ENCODE measurements around the gene ZDHHC1. TPM values are rescaled to one million over a fixed set of nuclear protein-coding genes. Genes with fewer than 3 reads are reported as not detected.

The ZDHHC1 gene
- total RNA-seq, 1 experiment from 2014 or later: 1.0 TPM

GRCh38 chr16:67386861-67387455, 29.3 kb downstream of the ZDHHC1 start:
- no TSS peak for BruUV-seq (replicated peaks)
- no peaks in the 10 kb centered on the region for H3K4me1 Mint-ChIP-seq (ENCODE audit: low read depth, unreplicated experiment)

DNA sequence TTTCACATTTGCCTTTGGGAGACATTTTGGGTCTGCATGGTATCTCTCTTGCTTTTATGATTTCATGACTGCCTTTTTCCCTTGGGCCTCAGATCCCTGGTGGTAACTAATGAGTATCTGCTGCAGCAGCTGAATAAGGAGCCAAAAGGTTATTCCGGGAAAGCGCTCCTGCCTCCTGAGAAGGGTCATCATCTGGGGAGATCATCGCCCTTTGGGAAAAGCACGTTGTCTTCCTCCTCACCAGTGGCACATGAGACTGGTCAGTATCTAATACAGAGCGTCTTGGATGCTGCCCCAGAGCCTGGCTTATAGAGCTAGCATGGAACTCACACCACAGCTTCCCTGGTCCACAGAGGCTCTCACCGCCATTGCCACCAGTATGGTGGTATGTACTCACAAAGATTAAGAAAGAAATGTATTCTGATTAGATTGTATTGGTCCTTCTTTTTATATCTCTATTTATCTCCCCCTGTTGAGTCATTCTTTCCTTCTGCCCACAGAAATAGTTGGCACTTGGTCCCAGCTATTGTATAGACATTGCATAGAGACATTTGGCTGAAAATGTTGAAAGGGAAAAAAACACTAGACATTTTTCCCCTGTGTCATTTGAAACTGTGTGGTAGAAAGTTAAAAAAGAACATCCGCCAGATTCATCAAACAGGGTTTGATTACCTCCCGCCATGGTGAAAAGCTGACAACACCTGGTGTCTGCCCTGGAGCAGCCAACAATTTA, 31.3 kb downstream of the ZDHHC1 start:
- DNase-seq: no peak
- Histone ChIP-seq H3K4me1 (no peaks in the 10 kb centered on the region), H3K4me3 (ENCODE audit: low read depth, low read length) (no peak overlapping the region), H3K36me3 (ENCODE audit: control insufficient read depth, insufficient read depth, low read length) (no peaks in the 10 kb centered on the region), H3K27me3 (replicated peaks; ENCODE audit: control insufficient read depth, insufficient read depth, low read length) (no peaks in the 10 kb centered on the region), H3K9me3 (no peaks in the 10 kb centered on the region)
- Mint-ChIP-seq H3K36me3 (ENCODE audit: insufficient read depth, unreplicated experiment) (no peaks in the 10 kb centered on the region), H3K27me3 (ENCODE audit: insufficient read depth, unreplicated experiment) (no peaks in the 10 kb centered on the region), H3K27ac (ENCODE audit: unreplicated experiment) (no peak overlapping the region), H3K4me3 (ENCODE audit: unreplicated experiment) (no peak overlapping the region), H3K4me1 (ENCODE audit: low read depth, unreplicated experiment) (no peaks in the 10 kb centered on the region), H3K9me3 (ENCODE audit: unreplicated experiment) (no peaks in the 10 kb centered on the region)
- CTCF ChIA-PET: no interaction called here
- intact Hi-C loops (cut with micrococcal nuclease; ENCODE audit: unreplicated experiment): no loop called here
- no TSS peak for BruUV-seq (replicated peaks)
- TF ChIP-seq, protein P1, sequence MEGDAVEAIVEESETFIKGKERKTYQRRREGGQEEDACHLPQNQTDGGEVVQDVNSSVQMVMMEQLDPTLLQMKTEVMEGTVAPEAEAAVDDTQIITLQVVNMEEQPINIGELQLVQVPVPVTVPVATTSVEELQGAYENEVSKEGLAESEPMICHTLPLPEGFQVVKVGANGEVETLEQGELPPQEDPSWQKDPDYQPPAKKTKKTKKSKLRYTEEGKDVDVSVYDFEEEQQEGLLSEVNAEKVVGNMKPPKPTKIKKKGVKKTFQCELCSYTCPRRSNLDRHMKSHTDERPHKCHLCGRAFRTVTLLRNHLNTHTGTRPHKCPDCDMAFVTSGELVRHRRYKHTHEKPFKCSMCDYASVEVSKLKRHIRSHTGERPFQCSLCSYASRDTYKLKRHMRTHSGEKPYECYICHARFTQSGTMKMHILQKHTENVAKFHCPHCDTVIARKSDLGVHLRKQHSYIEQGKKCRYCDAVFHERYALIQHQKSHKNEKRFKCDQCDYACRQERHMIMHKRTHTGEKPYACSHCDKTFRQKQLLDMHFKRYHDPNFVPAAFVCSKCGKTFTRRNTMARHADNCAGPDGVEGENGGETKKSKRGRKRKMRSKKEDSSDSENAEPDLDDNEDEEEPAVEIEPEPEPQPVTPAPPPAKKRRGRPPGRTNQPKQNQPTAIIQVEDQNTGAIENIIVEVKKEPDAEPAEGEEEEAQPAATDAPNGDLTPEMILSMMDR (IDR thresholded peaks at IDR 0.05; ENCODE audit: insufficient read depth in 1 of 2, low read depth in 1 of 2, low read length in 1 of 2, severe bottlenecking in 1 of 2, unreplicated experiment in 1 of 2): no peak
- POLR2A ChIA-PET: no interaction called here

More at GRCh38 chr16:67386861-67387455, 29.3 kb downstream of the ZDHHC1 start:
- no peak for DNase-seq
- intact Hi-C loops (cut with micrococcal nuclease; ENCODE audit: unreplicated experiment): no loop called here
- Mint-ChIP-seq H3K36me3 (ENCODE audit: insufficient read depth, unreplicated experiment) (no peaks in the 10 kb centered on the region), H3K9me3 (ENCODE audit: unreplicated experiment) (no peaks in the 10 kb centered on the region), H3K27me3 (ENCODE audit: insufficient read depth, unreplicated experiment) (no peaks in the 10 kb centered on the region), H3K4me3 (ENCODE audit: unreplicated experiment) (no peak overlapping the region), H3K27ac (ENCODE audit: unreplicated experiment) (no peak overlapping the region)
- TF ChIP-seq, protein P1 (IDR thresholded peaks at IDR 0.05; ENCODE audit: insufficient read depth in 1 of 2, low read depth in 1 of 2, low read length in 1 of 2, severe bottlenecking in 1 of 2, unreplicated experiment in 1 of 2): no peak
- ChIA-PET CTCF (interaction anchor here (0.6 to 0.9 kb wide), 2 partner anchors 20 to 60 kb away, joined by 3 read pairs; no protein-coding TSS in a partner anchor), POLR2A (interaction anchor here (0.6 kb wide), 1 partner anchor 48 kb away, joined by 5 read pairs; no protein-coding TSS in a partner anchor)
- Histone ChIP-seq H3K27me3 (replicated peaks; ENCODE audit: control insufficient read depth, insufficient read depth, low read length) (no peaks in the 10 kb centered on the region), H3K4me3 (ENCODE audit: low read depth, low read length) (no peak overlapping the region), H3K9me3 (no peaks in the 10 kb centered on the region), H3K4me1 (no peaks in the 10 kb centered on the region), H3K36me3 (ENCODE audit: control insufficient read depth, insufficient read depth, low read length) (no peaks in the 10 kb centered on the region)

- no peak overlapping the region for H3K4me3 ChIP-seq (ENCODE audit: low read depth, low read length)
- H3K36me3 ChIP-seq (ENCODE audit: control insufficient read depth, insufficient read depth, low read length): no peaks in the 10 kb centered on the region
- no peaks in the 10 kb centered on the region for H3K36me3 Mint-ChIP-seq (ENCODE audit: insufficient read depth, unreplicated experiment)
- H3K9me3 Mint-ChIP-seq (ENCODE audit: unreplicated experiment): no peaks in the 10 kb centered on the region
- BruUV-seq (replicated peaks): no TSS peak
- intact Hi-C loops (cut with micrococcal nuclease; ENCODE audit: unreplicated experiment): no loop called here
- no peaks in the 10 kb centered on the region for H3K9me3 ChIP-seq
- H3K4me1 Mint-ChIP-seq (ENCODE audit: low read depth, unreplicated experiment): no peaks in the 10 kb centered on the region
- no peak overlapping the region for H3K4me3 Mint-ChIP-seq (ENCODE audit: unreplicated experiment)
- no peak overlapping the region for H3K27ac Mint-ChIP-seq (ENCODE audit: unreplicated experiment)
- no peaks in the 10 kb centered on the region for H3K4me1 ChIP-seq
- H3K27me3 ChIP-seq (replicated peaks; ENCODE audit: control insufficient read depth, insufficient read depth, low read length): no peaks in the 10 kb centered on the region
- CTCF ChIA-PET: interaction anchor here (1.3 kb wide), 2 partner anchors 10 to 45 kb away, joined by 3 read pairs; partner anchors contain the start of gene TPPP3
- no peak for DNase-seq
- POLR2A ChIA-PET: no interaction called here
- H3K27me3 Mint-ChIP-seq (ENCODE audit: insufficient read depth, unreplicated experiment): no peaks in the 10 kb centered on the region
- TF ChIP-seq, protein P1 (IDR thresholded peaks at IDR 0.05; ENCODE audit: insufficient read depth in 1 of 2, low read depth in 1 of 2, low read length in 1 of 2, severe bottlenecking in 1 of 2, unreplicated experiment in 1 of 2): no peak
These were observed 33.0 kb downstream of the ZDHHC1 start for GRCh38 chr16:67383284-67383683.

Measured in Caco-2 (cell line).